NB4 (cell line): ENCODE results near the gene GPC3.

Experiments
- CTCF ChIP-seq: IDR thresholded peaks from one replicate; pipeline ENCODE4 v1.5.1; 2012; ENCODE audit warnings: low read depth, low read length
- MAX ChIP-seq: IDR thresholded peaks from 2 replicates; pipeline ENCODE4 v1.6.1; 2011; ENCODE audit warnings: low read depth, low read length
- MYC ChIP-seq: IDR thresholded peaks from 2 replicates; pipeline ENCODE4 v1.6.1; 2011; ENCODE audit warnings: low read depth, low read length
- POLR2A ChIP-seq: IDR thresholded peaks from 2 replicates; pipeline ENCODE4 v1.6.1; 2011; ENCODE audit warnings: mild to moderate bottlenecking; ENCODE audit not compliant: insufficient read length; ENCODE audit errors: extremely low read depth

GRCh38 chrX:133878710-133879109, 106.7 kb downstream of the GPC3 start:
- TF ChIP-seq POLR2A: no peak
- TF ChIP-seq CTCF: no peak
- no peak for TF ChIP-seq MAX
- TF ChIP-seq MYC: no peak
